ENCODE results near the gene B4GALNT2. TPM values are rescaled to one million over a fixed set of nuclear protein-coding genes. Genes with fewer than 3 reads are reported as not detected.

The B4GALNT2 gene
- polyA plus RNA-seq, 1 experiment: 0.01 TPM

GRCh38 chr17:49225554-49226236 lies 93.1 kb downstream of the B4GALNT2 start:
- ChIA-PET CTCF (interaction anchor here (0.6 to 5.5 kb wide), 6 partner anchors 32 to 541 kb away, joined by 3 to 42 read pairs (median 4); no protein-coding TSS in a partner anchor), POLR2A (no interaction called here)
- DNase-seq (ENCODE audit: low read depth, low spot score): no peak
- no peak overlapping the region for H3K27ac ChIP-seq (ENCODE audit: low read depth, low read length)
- no peak for TF ChIP-seq CTCF (IDR thresholded peaks at IDR 0.05; ENCODE audit: low read depth, low read length)
- H3K9me3 ChIP-seq (ENCODE audit: control insufficient read depth, insufficient read depth, low read length): peaks cover 3% of the 10 kb centered on the region; the same call in 1 of the 2 replicates
- peaks cover 61% of the 10 kb centered on the region for H3K27me3 ChIP-seq (ENCODE audit: control insufficient read depth, insufficient read depth, low read length)
- H3K4me3 ChIP-seq (ENCODE audit: low read depth, low read length): no peak overlapping the region

Other genes with a start within 250 kb of the B4GALNT2 start
- 92.5 and 135 TPM in 2 replicates for gene ATP5MC1, start 240.0 kb upstream of the B4GALNT2 start, polyA plus RNA-seq (2011; rRNA removed)
- 176 and 178 TPM in 2 replicates for gene UBE2Z, start 224.4 kb upstream of the B4GALNT2 start, polyA plus RNA-seq (2011; rRNA removed)
- 116 and 119 TPM in 2 replicates for gene SNF8, start 187.9 kb upstream of the B4GALNT2 start, polyA plus RNA-seq (2011; rRNA removed)
- 0.25 and 0.38 TPM in 2 replicates for gene GIP, start 164.2 kb upstream of the B4GALNT2 start, polyA plus RNA-seq (2011; rRNA removed)
- gene IGF2BP1, start 135.4 kb upstream of the B4GALNT2 start, polyA plus RNA-seq (2011; rRNA removed): 9.9 and 11.7 TPM in 2 replicates
- gene GNGT2, start 77.8 kb downstream of the B4GALNT2 start, polyA plus RNA-seq (2011; rRNA removed): 0.16 and 0.21 TPM in 2 replicates
- 0.12 and 0.21 TPM in 2 replicates for gene ABI3, start 77.9 kb downstream of the B4GALNT2 start, polyA plus RNA-seq (2011; rRNA removed)
- gene PHOSPHO1, start 98.0 kb downstream of the B4GALNT2 start, polyA plus RNA-seq (2011; rRNA removed): 0.05 and 0.09 TPM in 2 replicates
- gene ZNF652, start 229.5 kb downstream of the B4GALNT2 start, polyA plus RNA-seq (2011; rRNA removed): 7.5 and 9.0 TPM in 2 replicates

All from AG04450 (cell line).